ENCODE measurements around the gene OR13A1.

DNA sequence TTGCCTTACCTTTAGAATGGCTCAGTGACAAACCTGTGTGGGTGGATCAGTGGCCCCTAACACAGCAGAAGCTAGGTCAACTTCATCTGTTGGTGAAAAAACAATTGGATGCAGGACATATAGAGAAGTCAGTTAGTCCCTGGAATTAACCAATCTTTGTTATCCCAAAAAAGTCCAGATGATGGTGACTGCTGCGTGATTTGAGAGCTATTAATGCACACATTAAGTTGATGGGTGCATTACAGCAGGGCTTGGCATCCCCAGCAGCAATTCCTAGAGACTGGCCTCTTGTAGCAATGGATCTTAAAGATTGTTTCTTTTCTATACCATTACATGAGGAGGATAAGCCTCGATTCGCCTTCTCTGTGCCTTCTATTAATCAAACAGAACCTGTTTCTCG is 33.3 kb downstream of the OR13A1 start:
- no peak for TF ChIP-seq CTCF (IDR thresholded peaks at IDR 0.05)
- no peak for TF ChIP-seq EZH2 (IDR thresholded peaks at IDR 0.05)

Data from neural progenitor cell (in vitro differentiated cells).